SK-N-SH (cell line): ENCODE data around the gene PNPLA1.

Experiments used
- RAD21 ChIP-seq: IDR thresholded peaks from 2 replicates; pipeline ENCODE4 v1.6.1; 2012; ENCODE audit warnings: mild to moderate bottlenecking, low read length
- REST ChIP-seq: IDR thresholded peaks from 2 replicates; pipeline ENCODE4 v1.6.1; 2012; ENCODE audit warnings: mild to moderate bottlenecking, low read depth, low read length, moderate library complexity

GRCh38 chr6:36323062-36323461 is 53.2 kb downstream of the PNPLA1 start:
- TF ChIP-seq REST, result no peak
- no peak for TF ChIP-seq RAD21
